ENCODE results near the gene EEFSEC. TPM values are rescaled to one million over a fixed set of nuclear protein-coding genes. Genes with fewer than 3 reads are reported as not detected.

Gene EEFSEC
- total RNA-seq, 4 donors from 2014 or later, result 11.7 to 23.0 (median 14.9) TPM

- no peak for TF ChIP-seq CTCF (IDR thresholded peaks at IDR 0.05)
- ATAC-seq (ENCODE audit: low FRiP score) (no peak), DNase-seq (ENCODE audit: low spot score) (no peak)
Measured at GRCh38 chr3:128380719-128381118, 227.4 kb downstream of the EEFSEC start.

- no peak for DNase-seq (ENCODE audit: low spot score)
- no peak for TF ChIP-seq CTCF (IDR thresholded peaks at IDR 0.05)
- no peak for ATAC-seq (ENCODE audit: low FRiP score)
Measured at GRCh38 chr3:128381609-128382008, 228.3 kb downstream of the EEFSEC start.

GRCh38 chr3:128382221-128382807, 229.0 kb downstream of the EEFSEC start:
- DNase-seq (ENCODE audit: low spot score) (no peak), ATAC-seq (ENCODE audit: low FRiP score) (no peak)
- no peak for TF ChIP-seq CTCF (IDR thresholded peaks at IDR 0.05)

- DNase-seq (ENCODE audit: low spot score) (peak; percentile 64), ATAC-seq (ENCODE audit: low FRiP score) (peak; percentile 30)
- TF ChIP-seq CTCF (IDR thresholded peaks at IDR 0.05), result no peak
Measured at GRCh38 chr3:128383316-128384235, 230.3 kb downstream of the EEFSEC start.

DNA sequence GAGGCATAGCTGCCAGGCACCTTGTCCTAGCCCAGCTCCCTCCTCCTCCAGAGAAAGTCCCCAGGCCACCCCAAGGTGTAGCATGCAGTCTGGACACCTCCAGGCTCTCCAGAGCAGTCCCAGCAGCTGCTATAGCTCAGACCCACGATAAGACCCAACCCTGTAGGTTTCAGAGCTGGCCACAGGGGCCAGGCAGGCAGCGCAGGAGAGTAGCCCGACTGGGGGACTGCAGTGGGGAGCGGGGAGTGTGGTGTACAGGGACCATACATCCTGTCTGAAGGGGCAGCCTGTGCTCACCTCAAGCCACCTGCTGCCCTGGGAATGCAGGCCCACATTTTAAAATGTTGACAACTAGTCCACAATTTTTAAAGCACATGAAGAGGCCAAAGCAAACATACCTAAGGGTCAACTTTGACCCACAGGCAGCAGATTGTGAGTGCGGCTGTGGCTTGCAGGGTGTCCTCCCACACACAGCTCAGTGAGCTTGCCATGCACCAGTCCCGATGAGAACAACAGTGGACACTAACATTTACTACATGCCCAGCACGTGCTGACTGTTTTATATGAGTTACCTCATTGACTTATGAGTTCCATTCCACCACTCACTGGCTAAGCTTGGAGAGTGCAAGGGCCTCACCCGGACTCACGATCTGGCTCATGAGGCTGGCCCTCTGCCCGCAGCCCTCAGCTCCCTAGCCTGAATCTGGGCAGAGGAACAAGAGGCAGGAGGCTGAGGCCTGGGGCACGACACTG, 232.0 kb downstream of the EEFSEC start:
- TF ChIP-seq CTCF (IDR thresholded peaks at IDR 0.05), result no peak
- ATAC-seq (ENCODE audit: low FRiP score) (peak; percentile 66), DNase-seq (ENCODE audit: low spot score) (no peak)

- DNase-seq (ENCODE audit: low spot score), result no peak
- ATAC-seq (ENCODE audit: low FRiP score), result no peak
- no peak for TF ChIP-seq CTCF (IDR thresholded peaks at IDR 0.05)
Measured at GRCh38 chr3:128388932-128389331, 235.7 kb downstream of the EEFSEC start.
